Mucosa of descending colon (tissue), 3 donors: ENCODE results near the gene CISD3. TPM values are rescaled to one million over a fixed set of nuclear protein-coding genes. Genes with fewer than 3 reads are reported as not detected.
A peak's percentile ranks its signal among the peaks of the same experiment; 100 is the strongest.

Source experiments
- ATAC-seq: fragments of 200-7000 bp; cut with Tn5 transposase; one replicate; pipeline ENCODE4 v1.9.1; 2020; ENCODE audit warnings: mild to moderate bottlenecking, moderate library complexity
- DNase-seq, 3 donors: peaks; one replicate each; pipeline ENCODE4 v3.0.0-alpha.2; 2020
- H3K36me3 ChIP-seq: fragments of 200-600 bp; one replicate; pipeline ENCODE4 v1.8.0; 2021; ENCODE audit warnings: low read depth, mild to moderate bottlenecking
- H3K4me1 ChIP-seq: fragments of 200-600 bp; one replicate; pipeline ENCODE4 v1.8.0; 2021; ENCODE audit warnings: low read depth, mild to moderate bottlenecking
- H3K4me3 ChIP-seq: fragments of 200-600 bp; one replicate; pipeline ENCODE4 v1.8.0; 2021; ENCODE audit warnings: mild to moderate bottlenecking
- H3K9me3 ChIP-seq: fragments of 200-600 bp; one replicate; pipeline ENCODE4 v1.8.0; 2021; ENCODE audit warnings: mild to moderate bottlenecking
- intact Hi-C, 2 donors: fragments of 100-400 bp; cut with DNase I in 1 of 2; cut with micrococcal nuclease in 1 of 2; formaldehyde crosslinking; loops; one replicate each; pipeline versions ENCODE4 v1.11.0 to v1.11.1; 2022; cut with DNase I, micrococcal nuclease
- long read RNA-seq, 2 donors: library from polyadenylated mRNA; unstranded; transcript quantifications; one replicate each; pipeline ENCODE4 v2.0.0, GENCODE V29; 2019 to 2021
- total RNA-seq, 3 donors: library from RNA; stranded (reverse); fragmentation: NEBNext Ultra II Directional in 2 of 3; extraction: Animal tissue kit (Norgen Biotek cat#: 25700) in 2 of 3; gene quantifications; one replicate each; pipeline versions ENCODE4 v1.2.1 to v1.2.4, GENCODE V29; 2021 to 2023
- TF ChIP-seq, protein P1 (sequence below): fragments of 200-600 bp; IDR thresholded peaks from one replicate; pipeline ENCODE4 v1.8.0; 2022; ENCODE audit warnings: antibody characterized with exemption, mild to moderate bottlenecking
- donor health status: DM: no; HTN: no; CAD: no; lungs with moderate emphysema.
- donor health status: DM: no; HTN: no; CAD: no.
- donor health status: DM: no; HTN: yes; CAD: no.

CISD3 gene, protein sequence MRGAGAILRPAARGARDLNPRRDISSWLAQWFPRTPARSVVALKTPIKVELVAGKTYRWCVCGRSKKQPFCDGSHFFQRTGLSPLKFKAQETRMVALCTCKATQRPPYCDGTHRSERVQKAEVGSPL
- total RNA-seq, result 100 to 1,000 TPM in 1 of 3 donors, 10 to 100 TPM in 2; 60.8 to 101 (median 91.8) TPM
- long read RNA-seq, donor 1, transcript CISD3-206 (3 exons, 2,326 nt), result minor isoform, 31 of 106 reads
- long read RNA-seq, donor 1, transcript CISD3-204 (4 exons, 2,074 nt), result major isoform, 64 of 106 reads
- long read RNA-seq, donor 1, partial matches to known transcripts, result 0 of 106 reads
- long read RNA-seq, donor 1, other reads (novel, unspliced or antisense), result 10 of 106 reads
- long read RNA-seq, donor 2, transcript CISD3-206 (3 exons, 2,326 nt), result minor isoform, 7 of 81 reads
- long read RNA-seq, donor 2, transcript CISD3-204 (4 exons, 2,074 nt), result major isoform, 68 of 81 reads
- long read RNA-seq, donor 2, partial matches to known transcripts, result 2 of 81 reads
- long read RNA-seq, donor 2, other reads (novel, unspliced or antisense), result 1 of 81 reads

DNA sequence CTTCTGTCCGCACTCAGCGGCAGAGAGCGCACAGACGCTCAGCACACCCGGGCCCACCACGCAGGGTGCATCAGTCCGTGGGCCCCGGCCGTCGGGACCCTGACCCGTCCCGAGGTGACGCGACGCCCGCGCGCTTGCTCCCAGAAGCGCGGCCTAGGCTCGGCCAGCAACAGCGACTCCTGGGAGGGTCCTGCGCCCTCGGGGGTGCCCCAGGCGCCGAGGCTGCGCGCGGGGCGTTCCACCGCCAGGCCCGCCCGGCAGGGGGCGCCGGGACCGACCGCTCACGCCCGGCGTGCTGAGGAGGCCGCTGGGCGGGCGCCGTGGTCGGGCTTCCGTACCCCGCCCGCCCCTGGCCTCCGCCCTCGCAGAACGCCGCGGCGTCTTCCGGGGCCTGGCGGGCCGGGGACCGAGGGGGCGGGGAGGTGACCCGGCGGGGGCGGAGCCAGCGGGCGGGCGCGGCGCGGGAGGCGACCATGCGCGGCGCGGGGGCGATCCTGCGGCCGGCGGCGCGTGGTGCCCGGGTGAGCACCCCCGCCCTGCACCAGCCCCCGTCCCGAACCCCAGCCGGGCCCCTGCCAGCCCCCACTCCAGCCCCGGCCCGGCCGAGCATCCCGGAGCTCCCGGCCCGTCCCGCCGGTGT, at the start of gene CISD3:
Gene CISD3, plus strand, starts transcription at position 456 of the 640 bp plus-strand sequence. Its CDS starts 18 bp downstream, at position 474.
- DNase-seq (peak; percentile 90 to 94 (median 93)), ATAC-seq (peak; percentile 81)
- Histone ChIP-seq H3K36me3 (no peaks in the 10 kb centered on the region), H3K4me1 (peaks cover 47% of the 10 kb centered on the region), H3K4me3 (peak within 1 kb of the TSS; percentile 50), H3K9me3 (no peaks in the 10 kb centered on the region)
- intact Hi-C loops, result loop anchor here in 1 of 2 donors (10.0 kb wide), 1 partner anchor 55 kb away; the partner anchor contains the start of gene EPOP
- TF ChIP-seq, protein P1, sequence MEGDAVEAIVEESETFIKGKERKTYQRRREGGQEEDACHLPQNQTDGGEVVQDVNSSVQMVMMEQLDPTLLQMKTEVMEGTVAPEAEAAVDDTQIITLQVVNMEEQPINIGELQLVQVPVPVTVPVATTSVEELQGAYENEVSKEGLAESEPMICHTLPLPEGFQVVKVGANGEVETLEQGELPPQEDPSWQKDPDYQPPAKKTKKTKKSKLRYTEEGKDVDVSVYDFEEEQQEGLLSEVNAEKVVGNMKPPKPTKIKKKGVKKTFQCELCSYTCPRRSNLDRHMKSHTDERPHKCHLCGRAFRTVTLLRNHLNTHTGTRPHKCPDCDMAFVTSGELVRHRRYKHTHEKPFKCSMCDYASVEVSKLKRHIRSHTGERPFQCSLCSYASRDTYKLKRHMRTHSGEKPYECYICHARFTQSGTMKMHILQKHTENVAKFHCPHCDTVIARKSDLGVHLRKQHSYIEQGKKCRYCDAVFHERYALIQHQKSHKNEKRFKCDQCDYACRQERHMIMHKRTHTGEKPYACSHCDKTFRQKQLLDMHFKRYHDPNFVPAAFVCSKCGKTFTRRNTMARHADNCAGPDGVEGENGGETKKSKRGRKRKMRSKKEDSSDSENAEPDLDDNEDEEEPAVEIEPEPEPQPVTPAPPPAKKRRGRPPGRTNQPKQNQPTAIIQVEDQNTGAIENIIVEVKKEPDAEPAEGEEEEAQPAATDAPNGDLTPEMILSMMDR, result peak; percentile 93

DNA sequence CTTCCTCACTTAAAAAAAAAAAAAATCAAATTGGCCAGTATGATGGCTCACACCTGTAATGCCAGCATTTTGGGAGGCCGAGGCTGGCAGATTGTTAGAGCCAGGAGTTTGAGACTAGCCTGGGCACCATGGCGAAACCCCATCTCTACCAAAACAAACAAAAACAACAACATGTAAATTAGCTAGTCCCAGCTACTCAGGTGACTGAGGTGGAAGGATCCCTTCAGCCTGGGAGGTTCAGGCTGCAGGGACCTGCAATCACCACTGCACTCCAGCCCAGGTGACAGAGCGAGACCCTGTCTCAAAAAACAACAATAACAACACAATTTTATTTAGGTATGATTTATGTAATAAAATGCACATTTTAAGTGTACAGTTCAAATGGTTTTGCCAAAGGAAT, 49.0 kb upstream of the CISD3 start:
- no peaks in the 10 kb centered on the region for H3K36me3 ChIP-seq
- TF ChIP-seq, protein P1, result no peak
- no peak overlapping the region for H3K4me3 ChIP-seq
- H3K4me1 ChIP-seq, result no peaks in the 10 kb centered on the region
- no peaks in the 10 kb centered on the region for H3K9me3 ChIP-seq
- DNase-seq, result no peak
- no peak for ATAC-seq
- intact Hi-C loops, result no loop called here

DNA sequence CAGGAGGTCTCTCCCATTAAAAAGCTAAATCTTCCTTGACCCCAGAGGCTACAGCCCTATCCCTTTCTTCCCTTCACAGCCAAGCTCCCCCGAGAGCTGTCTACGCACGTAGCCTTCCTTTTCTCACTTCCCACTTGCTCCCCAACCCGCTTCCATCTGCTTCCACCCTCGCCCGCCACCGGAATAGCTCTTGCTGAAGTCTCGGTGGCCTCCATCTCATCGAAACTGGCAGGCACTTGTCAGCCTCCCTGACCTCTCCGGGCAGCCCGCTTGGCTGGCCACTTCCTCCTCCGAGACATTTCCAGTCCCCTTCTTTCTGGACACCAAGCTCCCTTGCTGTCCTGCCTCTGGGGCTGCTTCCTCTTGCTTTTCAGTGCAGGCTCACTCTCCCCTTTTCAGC, 44.6 kb upstream of the CISD3 start:
- Histone ChIP-seq H3K4me3 (no peak overlapping the region), H3K4me1 (no peaks in the 10 kb centered on the region), H3K36me3 (no peaks in the 10 kb centered on the region), H3K9me3 (no peaks in the 10 kb centered on the region)
- ATAC-seq (peak; percentile 21), DNase-seq (no peak)
- intact Hi-C loops, result no loop called here
- TF ChIP-seq, protein P1, result no peak

DNA sequence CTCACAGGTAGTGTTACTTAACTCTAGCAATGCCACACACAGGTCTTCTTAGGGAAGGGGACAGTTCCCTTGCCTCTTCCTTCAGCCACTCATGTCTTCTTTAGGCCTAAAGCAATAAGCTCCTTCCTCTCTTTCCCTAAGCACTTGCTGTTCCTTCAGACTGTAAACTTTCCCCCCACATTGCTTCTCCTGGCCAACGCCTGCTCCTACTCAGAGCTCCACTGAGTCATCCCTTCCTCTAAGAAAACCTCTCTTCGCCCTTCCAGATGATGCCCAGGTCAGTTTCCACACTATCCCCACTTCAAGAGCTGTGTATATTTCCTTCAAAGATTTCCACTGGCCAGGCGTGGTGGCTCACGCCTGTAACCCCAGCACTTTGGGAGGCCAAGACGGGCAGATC, 42.9 kb upstream of the CISD3 start:
- Histone ChIP-seq H3K4me3 (no peak overlapping the region), H3K9me3 (no peaks in the 10 kb centered on the region), H3K4me1 (no peaks in the 10 kb centered on the region), H3K36me3 (no peaks in the 10 kb centered on the region)
- DNase-seq (no peak), ATAC-seq (no peak)
- intact Hi-C loops, result no loop called here
- TF ChIP-seq, protein P1, result no peak

DNA sequence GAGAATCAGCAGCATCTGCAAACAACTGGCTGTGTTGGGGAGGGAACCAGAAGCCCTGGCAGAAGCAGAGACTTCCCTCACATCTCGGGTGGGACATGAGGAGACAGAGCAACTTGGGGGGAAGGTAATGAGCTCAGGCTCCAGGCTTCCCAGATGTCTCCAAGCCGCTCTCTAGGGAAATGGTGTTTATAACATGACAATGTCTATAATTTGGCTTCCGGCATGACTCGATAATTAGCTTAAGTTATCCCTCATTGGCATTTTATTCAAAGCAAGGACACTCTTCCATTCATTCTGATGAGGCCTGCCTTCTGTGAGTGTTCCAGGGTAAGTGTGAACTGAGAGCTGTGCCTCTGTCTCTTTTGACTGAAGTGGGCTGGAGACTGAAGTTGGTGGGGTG, 39.8 kb upstream of the CISD3 start:
- Histone ChIP-seq H3K36me3 (no peaks in the 10 kb centered on the region), H3K4me1 (peaks cover 4% of the 10 kb centered on the region), H3K9me3 (no peaks in the 10 kb centered on the region), H3K4me3 (no peak overlapping the region)
- TF ChIP-seq, protein P1, result no peak
- DNase-seq (no peak), ATAC-seq (no peak)
- intact Hi-C loops, result no loop called here
